ENCODE measurements around the gene PLIN5. TPM values are rescaled to one million over a fixed set of nuclear protein-coding genes. Genes with fewer than 3 reads are reported as not detected.
"Not testable (repeated sequence)": the region's sequence is repeated elsewhere in the genome, so short reads cannot be mapped to it uniquely, and the experiment has no call there.

The PLIN5 gene
- polyA plus RNA-seq, 3 donors = 0.28 to 3.0 (median 0.58) TPM

- H3K9me3 ChIP-seq (replicated peaks in 1 of 2; ENCODE audit: control insufficient read depth in 1 of 2, insufficient read depth in 1 of 2, low read length in 2 of 2); H3K36me3 ChIP-seq (replicated peaks in 1 of 2; ENCODE audit: control insufficient read depth in 1 of 2, insufficient read depth in 2 of 2, low read length in 2 of 2); H3K4me2 ChIP-seq (replicated peaks; ENCODE audit: extremely low read depth, low read length, poor library complexity, severe bottlenecking); H2AFZ ChIP-seq (ENCODE audit: insufficient read depth, low read depth, low read length, poor library complexity, severe bottlenecking); H3K36me3 Mint-ChIP-seq; H4K20me1 ChIP-seq (ENCODE audit: insufficient read depth, low read length); H3K27me3 ChIP-seq (ENCODE audit: control insufficient read depth in 2 of 2, insufficient read depth in 2 of 2, low read length in 2 of 2); intact Hi-C loops (cut with micrococcal nuclease); H3K9me3 Mint-ChIP-seq; H3K79me2 ChIP-seq (ENCODE audit: insufficient read depth, low read length); H3K4me3 ChIP-seq (replicated peaks in 1 of 3; ENCODE audit: low read depth in 2 of 3, low read length in 3 of 3): not testable (repeated sequence)
- peaks cover 56% of the 10 kb centered on the region for H3K4me1 Mint-ChIP-seq
- peaks cover 3 to 18% (median 5%) of the 10 kb centered on the region in 3 donors for H3K27me3 Mint-ChIP-seq (ENCODE audit: low read depth in 3 of 3)
- DNase-seq = peak; percentile 92 to 98 (median 96)
- 0% methylated on average over 2 of the region's 7 CpGs for WGBS (ENCODE audit: insufficient coverage)
- H3K4me3 Mint-ChIP-seq = peak overlapping the region; percentile 55 to 67
- peak overlapping the region; percentile 70 to 83 for H3K27ac ChIP-seq (ENCODE audit: low read depth in 1 of 2, low read length in 2 of 2)
- peak overlapping the region; percentile 67 for H3K9ac ChIP-seq (ENCODE audit: insufficient read depth, low read length, poor library complexity, severe bottlenecking)
- peaks cover 57 to 58% of the 10 kb centered on the region in 2 donors for H3K4me1 ChIP-seq (ENCODE audit: control insufficient read depth in 1 of 2, insufficient read depth in 2 of 2, low read length in 2 of 2)
- H3K27ac Mint-ChIP-seq = peak overlapping the region; percentile 88 to 99 (median 96)
Measured at GRCh38 chr19:4562085-4562484, 27.1 kb upstream of the PLIN5 start.

- H3K36me3 ChIP-seq (replicated peaks in 1 of 2; ENCODE audit: control insufficient read depth in 1 of 2, insufficient read depth in 2 of 2, low read length in 2 of 2) = no peaks in the 10 kb centered on the region
- H4K20me1 ChIP-seq (ENCODE audit: insufficient read depth, low read length) = no peaks in the 10 kb centered on the region
- TF ChIP-seq CTCF (IDR thresholded peaks at IDR 0.05) = no peak
- Mint-ChIP-seq H3K27ac (peak within 1 kb of the TSS; percentile 69 to 98 (median 97)), H3K36me3 (peaks cover 0 to 3% of the 10 kb centered on the region in 2 donors), H3K27me3 (ENCODE audit: low read depth in 3 of 3) (peaks cover 2 to 19% (median 3%) of the 10 kb centered on the region in 3 donors), H3K4me3 (peak within 1 kb of the TSS; percentile 66 to 69), H3K4me1 (peaks cover 60% of the 10 kb centered on the region), H3K9me3 (peaks cover 0 to 2% (median 0%) of the 10 kb centered on the region in 7 donors)
- H3K27me3 ChIP-seq (ENCODE audit: control insufficient read depth in 2 of 2, insufficient read depth in 2 of 2, low read length in 2 of 2) = no peaks in the 10 kb centered on the region
- H3K79me2 ChIP-seq (ENCODE audit: insufficient read depth, low read length) = no peaks in the 10 kb centered on the region
- peak; percentile 93 to 97 (median 96) for DNase-seq
- H3K4me2 ChIP-seq (replicated peaks; ENCODE audit: extremely low read depth, low read length, poor library complexity, severe bottlenecking) = peak within 1 kb of the TSS; percentile 38
- H3K9ac ChIP-seq (ENCODE audit: insufficient read depth, low read length, poor library complexity, severe bottlenecking) = peak within 1 kb of the TSS; percentile 70
- no peak within 1 kb of the TSS for H2AFZ ChIP-seq (ENCODE audit: insufficient read depth, low read depth, low read length, poor library complexity, severe bottlenecking)
- H3K27ac ChIP-seq (ENCODE audit: low read depth in 1 of 2, low read length in 2 of 2) = peak within 1 kb of the TSS; percentile 54 to 83
- WGBS (ENCODE audit: insufficient coverage) = 2% methylated on average over 13 of the region's 13 CpGs
- H3K4me1 ChIP-seq (ENCODE audit: control insufficient read depth in 1 of 2, insufficient read depth in 2 of 2, low read length in 2 of 2) = peaks cover 56 to 64% of the 10 kb centered on the region in 2 donors
- intact Hi-C loops (cut with micrococcal nuclease) = loop anchor here in 1 of 2 donors (2.0 kb wide), 2 partner anchors 15 to 19 kb away; partner anchors contain the start of gene LRG1
- H3K9me3 ChIP-seq (replicated peaks in 1 of 2; ENCODE audit: control insufficient read depth in 1 of 2, insufficient read depth in 1 of 2, low read length in 2 of 2) = no peaks in the 10 kb centered on the region
- H3K4me3 ChIP-seq (replicated peaks in 1 of 3; ENCODE audit: low read depth in 2 of 3, low read length in 3 of 3) = peak within 1 kb of the TSS; percentile 6 to 49 (median 26)
Measured at GRCh38 chr19:4559569-4559968, 24.5 kb upstream of the PLIN5 start, which contains the start of gene SEMA6B. Gene SEMA6B, minus strand, starts transcription at chr19:4559684. Its CDS starts 1,227 bp downstream, at chr19:4558457.

All from CD14-positive monocyte (primary cell).